Kidney capillary endothelial cell (primary cell): ENCODE measurements around the gene CCDC148.
A peak's percentile ranks its signal among the peaks of the same experiment; 100 is the strongest.

Source experiments
- DNase-seq: peaks from one replicate; pipeline ENCODE4 v3.0.0-alpha.2; 2018; ENCODE audit warnings: low spot score

CCDC148 gene

DNA sequence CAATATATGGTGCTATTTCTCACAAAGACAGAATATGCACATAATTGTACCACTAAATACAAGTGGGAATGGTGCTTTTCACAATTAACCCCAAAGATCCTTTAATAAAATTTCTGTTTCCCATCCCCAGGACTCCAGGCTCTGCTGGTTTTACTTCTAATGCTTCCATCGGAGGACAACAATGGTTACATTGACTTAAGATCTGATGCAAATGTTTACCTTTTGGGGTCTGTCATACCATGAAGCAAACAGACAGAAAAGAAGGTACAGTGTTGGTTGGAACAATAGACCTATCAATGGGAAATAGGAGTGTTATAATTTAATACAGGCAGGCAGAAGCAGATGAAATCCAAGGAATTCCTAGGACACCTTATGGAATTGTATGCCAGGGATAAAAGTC is 249.2 kb downstream of the CCDC148 start:
- DNase-seq: no peak

DNA sequence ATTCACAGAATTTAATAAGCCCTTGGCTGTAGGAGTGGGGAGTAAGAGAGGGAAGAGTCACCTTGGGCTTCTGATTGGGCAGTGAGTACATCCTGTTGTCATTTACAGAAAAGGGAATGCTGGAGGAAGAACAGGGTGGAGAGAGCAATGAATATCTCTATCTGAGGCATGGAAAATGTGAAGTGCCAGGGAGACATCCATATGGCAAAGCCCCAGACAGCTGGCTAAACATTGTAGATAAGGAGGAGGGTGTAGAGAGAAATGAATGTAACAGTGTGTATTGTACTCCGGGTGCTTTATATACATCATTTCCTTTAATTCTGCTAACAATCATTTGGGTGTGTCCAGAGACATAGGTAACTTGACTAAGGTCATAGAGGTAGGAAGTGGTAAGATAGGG is 251.3 kb downstream of the CCDC148 start:
- DNase-seq: no peak

GRCh38 chr2:158204741-158205165 is 251.8 kb downstream of the CCDC148 start:
- no peak for DNase-seq

GRCh38 chr2:158202161-158202815 is 254.3 kb downstream of the CCDC148 start:
- peak; percentile 68 for DNase-seq

GRCh38 chr2:158199928-158200650 is 256.5 kb downstream of the CCDC148 start:
- no peak for DNase-seq

DNA sequence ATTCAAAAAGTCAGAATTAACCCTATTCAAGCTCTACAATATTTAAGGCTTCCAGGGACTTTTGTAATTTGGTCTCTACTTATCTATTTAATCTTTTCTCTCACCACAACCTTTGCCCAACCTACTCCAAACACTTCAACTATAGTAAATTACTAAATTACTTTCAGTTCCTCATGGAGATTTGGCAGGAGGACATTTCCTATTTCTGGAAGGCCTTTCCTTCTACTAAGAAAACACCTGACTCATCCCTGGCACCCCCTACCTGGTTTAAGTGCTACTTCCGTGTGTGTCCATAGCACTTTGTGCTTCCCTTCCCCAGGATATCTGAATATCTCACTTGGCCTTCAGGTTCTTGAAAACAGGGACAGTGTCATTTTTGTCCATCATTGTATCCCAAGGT is 258.6 kb downstream of the CCDC148 start:
- no peak for DNase-seq

DNA sequence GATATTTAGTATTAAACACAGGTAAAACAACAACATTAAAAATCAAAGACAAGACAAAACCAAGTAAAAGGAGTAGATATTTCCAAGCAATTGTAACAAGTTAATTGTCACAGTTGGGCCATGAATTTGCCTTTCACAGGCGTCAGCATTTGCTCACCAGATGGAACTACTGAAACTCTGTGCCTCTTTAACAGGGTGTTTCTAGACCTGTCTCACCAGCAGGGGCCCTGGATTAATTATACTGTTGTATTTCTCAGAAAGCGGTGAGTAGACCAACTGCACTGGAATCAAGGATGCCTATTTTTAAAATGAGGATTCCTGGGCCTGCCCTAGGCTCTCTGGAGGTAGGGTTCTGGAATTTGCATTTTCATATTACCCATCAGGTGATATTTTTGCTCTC is 262.3 kb downstream of the CCDC148 start:
- no peak for DNase-seq

- DNase-seq: no peak
These were observed 263.8 kb downstream of the CCDC148 start for GRCh38 chr2:158192515-158193443.

GRCh38 chr2:158191076-158191895 is 265.3 kb downstream of the CCDC148 start:
- DNase-seq: no peak

GRCh38 chr2:158189526-158189925 is 267.0 kb downstream of the CCDC148 start:
- peak; percentile 33 for DNase-seq

DNA sequence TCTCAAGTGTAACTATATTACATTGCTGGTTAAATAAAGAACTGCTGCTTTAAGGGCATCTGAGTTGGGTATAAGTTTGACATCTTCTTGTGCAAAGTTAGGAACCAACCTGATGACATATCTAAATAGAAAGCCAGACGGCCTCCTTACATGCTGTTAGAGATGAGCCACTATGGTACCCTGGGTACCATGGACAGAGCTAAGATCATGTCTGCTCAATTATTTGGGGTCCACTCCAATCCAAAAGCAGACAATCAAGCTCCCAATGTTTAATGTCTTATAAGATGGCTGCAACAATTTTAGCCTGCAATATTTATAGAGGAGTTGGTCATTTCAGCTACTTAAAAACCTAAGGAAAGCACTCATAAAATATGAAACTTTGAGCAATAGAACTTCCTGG is 268.6 kb downstream of the CCDC148 start:
- DNase-seq: no peak

- no peak for DNase-seq
These were observed 271.8 kb downstream of the CCDC148 start for GRCh38 chr2:158184556-158185343.

- no peak for DNase-seq
These were observed 272.6 kb downstream of the CCDC148 start for GRCh38 chr2:158184001-158184400.

GRCh38 chr2:158182676-158183295 is 273.8 kb downstream of the CCDC148 start:
- no peak for DNase-seq

DNA sequence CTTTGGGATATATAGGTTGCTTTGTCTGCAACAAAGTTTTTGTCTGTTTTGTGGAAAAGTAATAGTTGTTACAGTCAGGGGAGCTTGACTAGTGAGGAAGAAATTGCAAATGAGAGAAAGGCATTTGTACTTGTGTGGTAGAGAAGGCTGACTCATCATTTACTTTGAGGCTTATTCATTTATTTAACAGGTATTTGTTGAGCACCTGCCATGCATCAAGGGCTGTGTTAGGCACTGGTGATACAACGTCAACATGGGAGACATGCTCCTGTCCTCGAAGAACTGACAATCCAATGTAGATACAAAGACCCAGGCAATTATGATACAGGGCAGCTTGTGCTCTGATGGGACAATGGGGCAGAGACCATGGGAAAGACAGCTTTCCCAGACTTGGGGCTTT is 275.4 kb downstream of the CCDC148 start:
- DNase-seq: no peak

DNA sequence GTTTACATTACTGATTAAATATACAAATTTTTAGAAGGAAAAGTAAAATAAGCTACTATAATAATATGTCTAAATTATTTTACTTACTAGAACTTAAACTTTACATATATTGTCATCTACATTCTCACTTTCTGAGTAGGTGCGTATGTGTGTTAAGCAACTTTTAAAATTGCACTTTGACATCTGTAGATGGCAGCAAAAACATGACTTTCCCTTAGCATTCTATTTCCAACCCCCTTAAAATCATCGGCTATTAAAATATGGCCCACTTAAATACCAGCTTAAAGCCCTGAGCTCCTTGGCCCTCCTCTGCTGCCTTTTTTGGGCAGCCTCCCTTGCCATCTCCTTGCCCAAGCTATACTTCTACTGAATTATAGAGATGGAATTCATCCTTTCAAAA is 276.9 kb downstream of the CCDC148 start:
- DNase-seq: peak; percentile 41

DNA sequence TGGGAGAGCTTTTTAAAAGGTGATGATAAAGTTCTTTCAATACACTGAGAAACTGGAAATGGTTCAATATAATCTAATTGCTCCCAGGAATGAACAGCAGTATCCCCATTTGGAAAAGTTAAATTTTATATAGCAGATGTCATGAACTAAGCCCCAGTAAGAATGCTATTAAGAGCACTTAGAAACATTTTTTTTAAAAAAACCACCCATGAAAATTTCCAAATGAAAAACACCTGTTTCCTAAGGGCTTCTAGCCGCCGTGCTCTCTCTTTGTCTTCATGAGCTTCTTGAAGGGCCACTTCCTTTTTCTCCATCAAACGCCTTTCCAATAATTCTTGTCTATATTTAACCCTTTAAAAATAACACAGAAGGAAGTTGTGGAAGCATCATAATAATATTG is 277.9 kb downstream of the CCDC148 start:
- DNase-seq: no peak

DNA sequence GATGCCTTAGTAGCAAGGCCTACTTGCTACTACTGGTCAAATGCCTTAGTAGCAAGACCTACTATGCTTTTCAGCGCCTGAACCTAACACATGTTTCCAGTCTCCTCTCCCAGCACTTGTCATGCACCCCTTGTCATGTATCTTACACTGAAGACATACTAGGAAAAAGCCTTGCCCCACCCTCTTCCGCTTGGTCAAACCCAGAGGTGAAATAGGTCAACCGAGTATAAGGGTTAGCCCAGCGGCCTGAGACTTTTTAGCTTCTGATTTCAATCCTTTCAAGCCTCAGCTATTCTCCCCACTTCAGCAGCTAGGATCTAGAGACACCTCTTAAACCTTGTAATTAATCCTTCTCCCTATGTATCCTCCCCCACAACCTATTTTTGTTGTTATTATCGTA is 281.6 kb downstream of the CCDC148 start:
- no peak for DNase-seq

- no peak for DNase-seq
These were observed 282.1 kb downstream of the CCDC148 start for GRCh38 chr2:158174495-158174894.

DNA sequence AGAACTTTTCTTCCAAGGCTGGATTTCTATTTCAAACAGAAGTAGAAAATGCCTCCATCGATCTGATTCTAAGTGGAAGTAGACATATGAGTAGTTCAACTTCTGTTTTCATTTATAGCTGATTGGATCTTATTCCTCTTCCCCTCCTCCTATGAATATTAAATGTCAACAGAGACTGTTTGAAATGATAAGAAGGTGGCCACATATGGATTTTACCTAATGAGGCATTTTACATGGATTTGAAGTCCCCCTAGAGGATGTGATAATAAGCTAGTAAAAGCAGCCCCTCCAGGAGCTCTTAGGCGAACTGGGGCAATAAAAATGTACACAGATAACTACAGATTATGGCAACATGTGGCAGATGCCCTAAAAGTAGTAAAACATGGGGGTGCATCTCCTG is 283.8 kb downstream of the CCDC148 start:
- no peak for DNase-seq

- no peak for DNase-seq
These were observed 302.0 kb downstream of the CCDC148 start for GRCh38 chr2:158154596-158154995.
